Left ventricle myocardium inferior (tissue), 1 donor: ENCODE data around the gene BMX. TPM values are rescaled to one million over a fixed set of nuclear protein-coding genes. Genes with fewer than 3 reads are reported as not detected.
A peak's percentile ranks its signal among the peaks of the same experiment; 100 is the strongest.

Source experiments
- DNase-seq: peaks from one replicate; pipeline ENCODE4 v3.0.0-alpha.2; 2020
- H3K27ac ChIP-seq: fragments of 200-600 bp; replicated peaks from 2 replicates; pipeline ENCODE4 v1.8.0; 2021
- H3K27me3 ChIP-seq: fragments of 200-600 bp; 2 replicates; pipeline ENCODE4 v1.8.0; 2021; ENCODE audit warnings: low read depth
- H3K36me3 ChIP-seq: fragments of 200-600 bp; 2 replicates; pipeline ENCODE4 v1.8.0; 2021
- H3K4me1 ChIP-seq: fragments of 200-600 bp; 2 replicates; pipeline ENCODE4 v1.8.0; 2021
- H3K4me3 ChIP-seq: fragments of 200-600 bp; 2 replicates; pipeline ENCODE4 v1.8.0; 2021; ENCODE audit warnings: mild to moderate bottlenecking, moderate library complexity
- H3K9me3 ChIP-seq: fragments of 200-600 bp; replicated peaks from 2 replicates; pipeline ENCODE4 v1.8.0; 2021
- CTCF ChIP-seq: fragments of 200-600 bp; IDR thresholded peaks from 2 replicates; pipeline ENCODE4 v1.8.0; 2021; ENCODE audit warnings: antibody characterized with exemption, mild to moderate bottlenecking, borderline replicate concordance
- intact Hi-C: fragments of 100-400 bp; cut with micrococcal nuclease; formaldehyde crosslinking; loops from one replicate; pipeline ENCODE4 v1.11.0; 2022
- total RNA-seq: library from RNA; stranded (reverse); fragmentation: NEBNext Ultra II Directional; extraction: Animal tissue kit (Norgen Biotek cat#: 25700); gene quantifications from one replicate; pipeline ENCODE4 v1.2.1, GENCODE V29; 2021
- donor health status: DM: no; HTN: yes; CAD: no; lungs with severe emphysema.

BMX gene
- total RNA-seq, 1 donor from 2014 or later, result 3.3 TPM

- Histone ChIP-seq H3K27ac (no peak overlapping the region), H3K36me3 (no peaks in the 10 kb centered on the region), H3K27me3 (no peaks in the 10 kb centered on the region), H3K9me3 (no peaks in the 10 kb centered on the region), H3K4me3 (no peak overlapping the region), H3K4me1 (no peaks in the 10 kb centered on the region)
- no peak for TF ChIP-seq CTCF
- no peak for DNase-seq
- intact Hi-C loops, result no loop called here
These were observed 11.9 kb downstream of the BMX start for GRCh38 chrX:15512401-15512965.

GRCh38 chrX:15514279-15514678 is 13.7 kb downstream of the BMX start:
- no peak for DNase-seq
- no peaks in the 10 kb centered on the region for H3K36me3 ChIP-seq
- no peaks in the 10 kb centered on the region for H3K27me3 ChIP-seq
- TF ChIP-seq CTCF, result no peak
- no peak overlapping the region for H3K27ac ChIP-seq
- no peaks in the 10 kb centered on the region for H3K4me1 ChIP-seq
- no peak overlapping the region for H3K4me3 ChIP-seq
- H3K9me3 ChIP-seq, result no peaks in the 10 kb centered on the region
- intact Hi-C loops, result no loop called here

GRCh38 chrX:15515931-15516330 is 15.3 kb downstream of the BMX start:
- Histone ChIP-seq H3K9me3 (no peaks in the 10 kb centered on the region), H3K36me3 (no peaks in the 10 kb centered on the region), H3K27ac (peak overlapping the region; percentile 36), H3K4me3 (no peak overlapping the region), H3K4me1 (no peaks in the 10 kb centered on the region), H3K27me3 (no peaks in the 10 kb centered on the region)
- intact Hi-C loops, result no loop called here
- TF ChIP-seq CTCF, result no peak
- no peak for DNase-seq

GRCh38 chrX:15522464-15522863 is 21.9 kb downstream of the BMX start:
- TF ChIP-seq CTCF, result no peak
- peaks cover 26% of the 10 kb centered on the region for H3K4me1 ChIP-seq
- DNase-seq, result no peak
- no peak overlapping the region for H3K4me3 ChIP-seq
- no peak overlapping the region for H3K27ac ChIP-seq
- intact Hi-C loops, result no loop called here
- no peaks in the 10 kb centered on the region for H3K9me3 ChIP-seq
- no peaks in the 10 kb centered on the region for H3K27me3 ChIP-seq
- no peaks in the 10 kb centered on the region for H3K36me3 ChIP-seq

- H3K27me3 ChIP-seq, result no peaks in the 10 kb centered on the region
- H3K9me3 ChIP-seq, result no peaks in the 10 kb centered on the region
- no peak overlapping the region for H3K27ac ChIP-seq
- intact Hi-C loops, result no loop called here
- H3K36me3 ChIP-seq, result no peaks in the 10 kb centered on the region
- peaks cover 26% of the 10 kb centered on the region for H3K4me1 ChIP-seq
- DNase-seq, result no peak
- H3K4me3 ChIP-seq, result no peak overlapping the region
- no peak for TF ChIP-seq CTCF
These were observed 22.5 kb downstream of the BMX start for GRCh38 chrX:15523088-15523487.
